Endothelial cell of umbilical vein (primary cell): ENCODE data around the gene LRRC61.

ENCODE experiments used
- POLR2A ChIP-seq: IDR thresholded peaks from 2 replicates; pipeline ENCODE4 v1.6.1; 2012; ENCODE audit warnings: low read depth, mild to moderate bottlenecking, control low read depth, low read length
- TF ChIP-seq, protein P1 (sequence below), 2 donors: IDR thresholded peaks; 1 replicate in 1 of 2; 2 replicates in 1 of 2; pipeline ENCODE4 v1.5.1; 2011; ENCODE audit warnings: low read length in 2 of 2, mild to moderate bottlenecking in 2 of 2, moderate library complexity in 2 of 2, control low read depth in 1 of 2, inconsistent platforms in 1 of 2, low read depth in 1 of 2; ENCODE audit not compliant: insufficient read depth in 1 of 2; ENCODE audit errors: extremely low read depth in 1 of 2

DNA sequence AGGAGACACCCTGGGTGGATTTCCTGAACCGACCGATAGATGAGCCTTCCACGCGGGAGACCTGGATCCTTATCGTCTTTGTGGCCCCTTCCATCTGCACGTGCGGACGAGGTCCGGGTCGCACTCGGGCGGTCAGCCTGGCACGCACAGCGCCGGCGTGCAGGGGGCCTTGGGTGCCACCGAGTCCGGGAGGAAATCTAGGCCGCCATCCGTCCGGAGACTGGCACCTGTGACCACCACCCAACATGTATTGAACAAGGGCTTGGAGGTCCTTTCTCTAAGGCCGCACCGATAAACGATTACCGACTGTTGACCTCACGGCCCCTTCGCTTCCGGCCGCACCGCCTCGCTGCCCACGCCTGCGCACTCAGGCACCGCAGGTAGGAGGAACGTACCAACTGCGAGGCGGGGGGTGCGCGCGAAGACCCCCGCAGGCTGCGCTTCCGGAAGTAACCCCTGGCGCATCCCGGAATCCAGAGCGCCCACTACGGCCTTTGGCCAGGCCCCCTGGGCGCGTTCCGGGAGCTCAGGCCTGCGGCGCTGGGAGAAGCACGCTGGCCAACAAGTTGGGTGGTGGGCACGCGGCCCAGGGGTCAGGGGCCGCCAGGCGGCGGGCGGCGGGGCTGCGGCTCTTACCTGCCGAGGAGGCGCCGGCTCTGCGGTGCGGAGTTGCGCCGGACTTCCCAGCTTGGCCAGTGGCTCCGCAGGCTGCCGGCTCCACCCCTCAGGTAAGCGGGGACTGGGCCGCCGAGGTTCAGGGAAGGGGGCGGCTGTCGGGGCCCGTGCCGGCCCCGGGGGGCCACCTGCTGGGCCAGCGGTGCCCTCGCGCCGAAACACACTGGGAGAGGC, at the start of gene LRRC61, which contains the start of gene ACTR3C:
- TF ChIP-seq, protein P1, sequence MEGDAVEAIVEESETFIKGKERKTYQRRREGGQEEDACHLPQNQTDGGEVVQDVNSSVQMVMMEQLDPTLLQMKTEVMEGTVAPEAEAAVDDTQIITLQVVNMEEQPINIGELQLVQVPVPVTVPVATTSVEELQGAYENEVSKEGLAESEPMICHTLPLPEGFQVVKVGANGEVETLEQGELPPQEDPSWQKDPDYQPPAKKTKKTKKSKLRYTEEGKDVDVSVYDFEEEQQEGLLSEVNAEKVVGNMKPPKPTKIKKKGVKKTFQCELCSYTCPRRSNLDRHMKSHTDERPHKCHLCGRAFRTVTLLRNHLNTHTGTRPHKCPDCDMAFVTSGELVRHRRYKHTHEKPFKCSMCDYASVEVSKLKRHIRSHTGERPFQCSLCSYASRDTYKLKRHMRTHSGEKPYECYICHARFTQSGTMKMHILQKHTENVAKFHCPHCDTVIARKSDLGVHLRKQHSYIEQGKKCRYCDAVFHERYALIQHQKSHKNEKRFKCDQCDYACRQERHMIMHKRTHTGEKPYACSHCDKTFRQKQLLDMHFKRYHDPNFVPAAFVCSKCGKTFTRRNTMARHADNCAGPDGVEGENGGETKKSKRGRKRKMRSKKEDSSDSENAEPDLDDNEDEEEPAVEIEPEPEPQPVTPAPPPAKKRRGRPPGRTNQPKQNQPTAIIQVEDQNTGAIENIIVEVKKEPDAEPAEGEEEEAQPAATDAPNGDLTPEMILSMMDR (IDR thresholded peaks at IDR 0.05; ENCODE audit: extremely low read depth in 1 of 2, insufficient read depth in 1 of 2, low read depth in 1 of 2, low read length in 2 of 2): no peak
- TF ChIP-seq POLR2A: no peak
